NCI-H345 (cell line): ENCODE results near the gene TRPM3.

Experiments
- DNase-seq: peaks from one replicate; lab custom pipeline; 2025; lab: John Stamatoyannopoulos, UW

The TRPM3 gene

DNA sequence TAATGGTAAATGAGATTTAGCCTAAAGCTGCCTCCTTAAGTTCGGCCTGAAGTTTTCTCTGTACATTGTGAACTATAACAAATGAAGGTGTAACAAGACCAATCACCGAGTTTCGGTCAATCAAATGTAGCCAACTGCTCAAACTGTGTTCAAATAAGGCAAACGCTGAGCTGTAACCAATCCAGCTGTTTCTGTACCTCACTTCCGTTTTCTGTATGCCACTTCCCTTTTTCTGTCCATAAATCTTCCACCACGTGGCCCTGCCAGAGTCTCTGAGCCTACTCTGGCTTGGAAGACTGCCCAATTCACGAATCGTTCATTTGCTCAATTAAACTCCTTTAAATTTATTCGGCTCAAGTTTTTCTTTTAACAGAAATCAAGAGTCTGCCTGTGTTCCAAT is 513.5 kb downstream of the TRPM3 start:
- no peak for DNase-seq

DNA sequence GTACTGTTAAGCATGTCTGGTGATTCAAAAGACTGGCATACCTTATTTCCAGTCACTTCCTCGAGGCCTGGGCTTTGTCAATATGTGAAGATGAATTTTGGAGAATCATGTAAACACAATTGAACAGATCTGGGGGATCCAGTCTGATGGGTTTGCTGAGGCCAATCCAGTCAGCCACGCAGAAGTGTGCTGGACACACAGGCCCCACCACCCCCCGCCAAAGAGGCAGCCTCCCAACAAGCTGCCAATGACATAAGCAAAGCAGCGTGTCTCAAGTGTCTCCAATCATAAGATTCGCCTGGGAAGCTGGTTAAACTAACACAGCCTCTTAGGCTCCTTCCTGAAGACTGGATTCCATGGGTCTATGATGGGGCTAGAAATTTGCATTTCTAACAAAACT is 514.1 kb downstream of the TRPM3 start:
- no peak for DNase-seq

GRCh38 chr9:70603020-70603411 is 518.4 kb downstream of the TRPM3 start:
- DNase-seq = no peak

- DNase-seq = peak; percentile 76
These were observed 519.0 kb downstream of the TRPM3 start for GRCh38 chr9:70602321-70603019.

DNA sequence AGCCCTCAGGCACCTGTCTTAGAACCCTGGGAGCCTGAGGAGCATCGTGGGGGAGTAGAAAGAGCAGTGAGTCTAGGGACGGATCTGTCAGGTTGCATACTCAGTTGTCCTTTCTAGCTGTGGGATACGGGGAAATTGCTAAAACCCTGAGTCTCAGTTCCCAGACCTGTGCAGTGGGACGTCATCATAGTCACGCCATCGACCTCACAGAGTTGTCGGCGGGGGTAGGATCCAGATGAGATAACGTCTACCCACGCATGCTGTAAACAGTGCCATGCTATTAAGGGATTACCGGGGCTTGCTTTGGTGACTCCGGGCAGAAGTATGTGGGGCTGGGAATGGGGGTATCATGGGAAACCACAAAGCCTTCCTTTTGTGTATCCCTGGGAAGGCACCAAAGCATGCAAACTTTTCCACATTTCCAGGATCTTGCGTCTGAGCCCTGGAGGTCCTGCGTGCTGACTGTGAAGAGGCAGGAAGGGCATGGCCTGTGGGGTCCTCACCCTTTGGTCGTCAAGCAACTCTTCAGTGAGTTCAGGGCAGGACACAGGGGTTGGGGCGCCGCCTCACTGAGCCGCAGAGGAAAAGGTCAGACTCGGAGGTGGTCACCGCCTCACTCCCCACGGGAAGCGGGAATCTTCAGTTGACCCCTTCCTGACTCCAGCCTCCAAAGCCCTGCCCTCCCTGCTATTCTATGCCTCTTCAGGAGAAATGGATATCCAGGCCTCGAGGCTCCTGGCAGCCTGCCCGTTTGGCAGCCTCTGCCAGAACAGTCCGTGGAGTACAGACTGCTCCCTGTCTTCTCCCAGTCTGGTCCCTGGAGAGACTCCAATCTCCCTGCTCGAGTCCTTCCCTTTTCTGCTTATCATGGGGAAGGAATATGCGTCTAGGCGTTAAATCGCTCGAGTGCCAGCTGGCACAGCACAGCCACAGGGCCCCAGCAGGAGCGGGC is 520.1 kb downstream of the TRPM3 start:
- DNase-seq = peak; percentile 94

- DNase-seq = no peak
These were observed 520.9 kb downstream of the TRPM3 start for GRCh38 chr9:70600506-70600905.

DNA sequence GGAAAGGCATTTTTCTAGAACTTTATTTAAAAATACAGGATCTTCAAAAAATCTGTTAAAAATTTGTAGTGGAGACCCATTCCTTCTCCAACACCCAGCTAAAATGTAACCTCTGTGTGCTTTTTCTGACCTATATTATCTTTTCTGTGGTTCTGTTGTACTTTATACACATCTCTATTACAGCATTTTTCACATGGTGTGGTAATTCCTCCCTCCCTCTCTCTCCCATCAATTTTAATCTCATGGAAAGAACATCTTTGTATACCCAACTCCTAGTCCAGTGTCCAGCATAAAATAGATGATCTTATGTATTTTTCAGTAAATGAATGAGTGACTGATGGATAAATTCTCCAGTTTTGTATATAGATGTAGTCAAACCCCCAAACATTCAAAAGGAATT is 523.5 kb downstream of the TRPM3 start:
- DNase-seq = no peak

GRCh38 chr9:70595211-70595610 is 526.2 kb downstream of the TRPM3 start:
- DNase-seq = no peak

DNA sequence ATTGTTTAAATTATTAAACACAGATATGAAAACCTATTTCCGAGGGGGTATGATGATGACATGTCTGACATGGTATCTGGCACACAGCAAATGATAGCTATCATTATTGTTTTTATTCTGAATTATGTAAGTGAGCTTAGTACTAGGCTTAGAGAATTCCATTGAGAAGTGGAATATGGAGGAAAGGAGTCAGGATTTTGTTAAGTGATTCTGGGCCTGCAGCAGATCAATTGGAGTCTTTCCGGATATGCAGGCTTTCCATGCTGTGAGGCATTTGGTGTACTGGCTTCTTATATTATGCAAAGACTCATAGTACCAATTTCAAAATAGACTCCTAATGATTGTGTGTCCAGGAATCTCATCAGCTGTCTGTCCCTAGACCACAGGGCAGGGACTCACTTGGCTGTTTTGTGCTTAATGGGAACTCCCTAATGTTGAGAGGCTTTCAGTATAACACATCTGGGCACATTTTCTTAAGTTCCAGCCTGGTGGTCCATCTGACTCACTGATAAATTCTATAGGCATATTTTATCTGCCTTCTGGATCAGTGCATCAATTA is 527.0 kb downstream of the TRPM3 start:
- no peak for DNase-seq

GRCh38 chr9:70593241-70593640 is 528.2 kb downstream of the TRPM3 start:
- no peak for DNase-seq

DNA sequence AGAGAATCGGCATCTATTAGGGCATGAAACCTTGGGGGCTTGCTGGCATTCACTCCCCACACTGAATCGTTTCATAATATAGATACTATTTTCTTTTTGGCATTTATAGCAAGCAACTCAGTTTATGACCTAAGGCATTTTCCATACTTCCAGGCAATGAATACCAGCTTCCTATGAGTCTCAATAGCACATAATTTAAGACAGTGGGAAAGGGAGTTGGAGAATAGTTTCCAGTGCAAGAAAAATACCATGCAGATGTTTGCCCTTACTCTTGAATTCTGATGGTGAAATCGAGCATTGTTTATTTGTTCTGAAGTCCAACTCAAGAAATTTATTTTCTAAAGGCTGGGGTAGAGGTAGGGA is 531.1 kb downstream of the TRPM3 start:
- DNase-seq = no peak

DNA sequence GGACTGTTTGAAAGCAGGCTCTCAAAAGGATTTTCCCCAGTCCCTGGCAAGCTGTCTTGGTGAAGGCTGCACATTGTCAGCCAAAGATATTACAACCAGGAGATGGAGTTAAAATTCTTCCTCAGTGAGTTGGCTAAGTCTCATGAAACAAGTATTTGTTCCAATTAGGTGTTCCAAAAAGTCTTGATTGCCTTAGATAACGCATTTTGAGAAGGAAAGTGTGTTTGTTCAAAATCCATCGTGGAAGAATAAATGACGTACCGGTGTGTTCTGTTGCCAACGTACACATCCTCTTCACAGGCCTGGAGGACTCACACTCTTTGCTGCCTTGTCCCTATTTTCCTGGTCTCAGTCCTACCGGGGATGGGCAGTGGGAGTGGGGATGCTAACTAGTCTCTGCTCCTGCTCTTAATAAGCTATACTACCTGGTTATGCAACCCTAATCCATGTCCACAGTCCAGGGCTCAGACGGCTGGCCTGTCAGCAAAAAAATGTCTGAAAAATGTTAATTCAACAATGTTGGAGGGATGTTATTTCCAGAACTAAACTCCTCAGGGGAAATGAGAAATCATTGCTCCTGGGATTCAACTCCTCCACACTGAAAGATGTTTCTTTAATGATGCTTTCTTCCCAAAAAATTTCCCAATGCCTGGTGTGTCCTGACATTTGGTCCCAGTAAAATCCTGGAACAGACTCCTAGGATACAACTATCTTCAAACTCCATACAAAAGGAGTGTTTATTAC is 531.7 kb downstream of the TRPM3 start:
- no peak for DNase-seq

GRCh38 chr9:70588999-70589398 is 532.4 kb downstream of the TRPM3 start:
- DNase-seq = no peak

DNA sequence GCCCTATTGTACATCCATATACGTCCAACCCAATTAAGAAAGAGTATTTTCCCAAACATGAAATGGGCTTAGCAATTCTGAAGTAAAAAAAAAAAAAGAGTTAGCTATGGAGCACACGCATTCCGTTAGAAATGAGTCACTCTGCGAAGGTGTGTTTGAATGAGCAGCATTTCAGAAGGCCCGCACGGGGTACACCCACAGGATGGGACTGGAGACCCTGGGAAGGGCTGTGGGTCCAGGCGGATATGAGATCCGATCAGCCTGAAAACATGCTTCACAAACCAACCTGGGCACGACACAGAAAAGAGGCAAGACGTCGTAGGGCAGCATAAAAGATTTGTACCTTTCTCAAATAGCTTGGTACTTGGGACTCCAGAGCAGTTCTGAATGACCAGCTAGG is 533.0 kb downstream of the TRPM3 start:
- no peak for DNase-seq

DNA sequence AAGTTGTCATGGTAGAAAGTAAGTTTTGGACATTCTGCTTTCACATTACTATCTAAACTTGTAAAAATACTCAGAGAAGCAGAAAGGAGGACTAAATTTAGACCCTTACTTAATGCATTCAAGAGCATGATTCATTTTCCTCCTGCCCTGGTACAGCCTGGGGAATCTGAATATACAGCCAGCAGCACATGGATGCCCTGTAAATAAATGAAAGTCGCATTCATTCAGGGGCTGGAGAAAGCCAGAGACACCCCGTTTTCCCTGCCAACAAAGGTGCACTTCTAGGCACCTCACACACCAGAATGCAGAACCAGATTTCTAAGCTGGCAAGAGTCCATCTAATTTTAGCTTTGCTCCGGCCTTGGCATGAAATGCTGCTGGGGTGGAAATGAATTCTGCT is 534.2 kb downstream of the TRPM3 start:
- no peak for DNase-seq

DNA sequence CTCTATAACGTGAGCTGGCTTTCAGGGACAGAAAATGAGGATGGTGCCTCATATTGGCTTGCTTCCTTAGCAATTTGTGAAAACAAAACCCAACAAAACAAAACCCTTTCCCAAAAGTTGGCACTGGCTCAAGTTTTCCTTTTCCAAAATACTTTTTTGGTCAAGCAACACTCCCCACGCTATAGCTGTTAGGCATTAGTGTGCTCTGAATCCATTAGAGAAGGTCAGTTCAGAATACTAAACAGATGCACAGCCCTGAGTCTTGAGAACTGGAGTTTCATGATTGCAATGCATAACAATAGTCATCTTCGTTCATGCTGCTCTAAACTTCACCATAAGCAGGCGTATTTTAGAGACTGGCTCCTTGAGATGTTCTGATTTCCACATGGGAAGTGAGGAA is 534.9 kb downstream of the TRPM3 start:
- no peak for DNase-seq

- no peak for DNase-seq
These were observed 539.5 kb downstream of the TRPM3 start for GRCh38 chr9:70581955-70582350.

DNA sequence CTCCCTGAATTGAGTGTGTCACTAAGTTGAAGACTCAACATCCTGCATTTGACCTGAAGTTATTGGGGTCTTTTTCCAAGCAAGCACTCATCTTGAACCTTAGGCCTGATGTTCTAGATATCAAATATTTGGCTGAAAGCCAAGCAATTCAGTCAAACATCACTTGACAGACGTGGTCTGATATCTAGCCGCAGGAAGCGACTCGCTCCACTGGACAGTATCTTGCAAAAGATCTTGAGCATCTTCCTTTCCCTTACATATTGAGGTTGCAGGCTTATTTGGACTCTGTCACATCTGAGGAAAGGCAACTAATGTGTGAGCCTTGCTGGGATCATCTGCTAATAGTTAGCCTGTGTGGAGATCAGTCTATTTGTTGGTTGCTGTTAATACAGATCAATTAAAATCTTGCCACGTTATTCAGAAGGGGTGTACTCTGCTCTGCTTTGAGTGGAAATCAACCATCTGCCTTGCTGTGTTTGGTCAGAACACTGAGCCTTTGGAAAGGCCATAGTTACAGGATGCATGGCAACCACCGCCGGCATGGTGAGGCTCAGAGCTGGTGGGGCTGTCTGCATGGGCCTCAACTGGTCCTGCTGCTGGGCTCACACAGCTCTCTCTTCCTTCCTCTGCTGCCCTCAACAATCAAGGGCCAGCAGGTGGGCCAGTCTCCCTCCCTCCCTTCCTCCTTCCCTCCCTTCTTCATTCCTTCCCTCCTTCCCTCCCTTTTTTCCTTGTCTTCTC is 540.0 kb downstream of the TRPM3 start:
- no peak for DNase-seq

GRCh38 chr9:70580606-70581195 is 540.7 kb downstream of the TRPM3 start:
- DNase-seq = no peak

GRCh38 chr9:70579686-70580085 is 541.7 kb downstream of the TRPM3 start:
- DNase-seq = no peak

DNA sequence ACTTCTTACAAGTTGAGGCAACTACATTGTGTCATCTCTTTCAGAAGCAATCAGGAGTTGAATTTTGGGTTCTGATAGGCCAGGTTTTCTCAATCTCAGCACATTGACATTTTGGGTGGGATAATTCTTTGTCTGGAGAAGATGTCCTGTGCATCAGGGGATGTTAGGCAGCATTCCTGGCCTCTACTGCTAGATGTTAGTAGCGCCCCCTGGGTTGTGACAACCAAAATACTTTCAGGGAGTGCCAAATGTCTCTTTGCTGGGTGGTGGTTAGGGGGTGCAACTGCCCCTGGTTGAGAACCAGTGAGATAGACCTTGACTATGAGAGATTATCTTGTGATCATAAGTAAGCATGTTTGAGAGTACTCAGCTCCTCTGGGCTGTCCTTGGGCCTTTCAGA is 542.7 kb downstream of the TRPM3 start:
- DNase-seq = no peak
